Colon (tissue), 2 donors: ENCODE measurements around the gene POLE.

ENCODE experiments used
- FAIRE-seq: peaks from 2 replicates; lab custom pipeline; 2012; peaks lifted over from hg19 to GRCh38; lab: Jason Lieb, UNC
- donor health status: control.
- donor health status: control.

The POLE gene

DNA sequence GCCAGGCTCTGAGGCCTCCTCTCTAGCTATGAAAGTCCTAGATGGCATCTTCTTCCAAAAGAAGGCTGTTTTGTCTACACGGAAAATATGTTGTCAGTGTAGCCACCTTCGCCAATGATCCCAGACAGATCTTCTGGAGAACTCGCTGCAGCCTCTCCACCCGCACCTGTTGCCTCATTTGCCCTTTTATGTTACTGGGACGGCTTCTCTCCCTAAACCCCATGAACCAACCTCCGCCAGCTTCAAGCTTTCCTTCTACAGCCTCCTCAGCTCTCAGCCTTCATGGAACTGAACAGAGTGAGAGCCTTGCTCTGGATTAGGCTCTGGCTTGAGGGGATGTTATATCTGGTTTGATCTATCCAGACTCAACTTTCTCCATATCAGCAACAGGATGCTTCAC, 57.8 kb downstream of the POLE start:
- no peak for FAIRE-seq

- no peak for FAIRE-seq
These were observed 61.3 kb downstream of the POLE start for GRCh38 chr12:132625731-132626430.

DNA sequence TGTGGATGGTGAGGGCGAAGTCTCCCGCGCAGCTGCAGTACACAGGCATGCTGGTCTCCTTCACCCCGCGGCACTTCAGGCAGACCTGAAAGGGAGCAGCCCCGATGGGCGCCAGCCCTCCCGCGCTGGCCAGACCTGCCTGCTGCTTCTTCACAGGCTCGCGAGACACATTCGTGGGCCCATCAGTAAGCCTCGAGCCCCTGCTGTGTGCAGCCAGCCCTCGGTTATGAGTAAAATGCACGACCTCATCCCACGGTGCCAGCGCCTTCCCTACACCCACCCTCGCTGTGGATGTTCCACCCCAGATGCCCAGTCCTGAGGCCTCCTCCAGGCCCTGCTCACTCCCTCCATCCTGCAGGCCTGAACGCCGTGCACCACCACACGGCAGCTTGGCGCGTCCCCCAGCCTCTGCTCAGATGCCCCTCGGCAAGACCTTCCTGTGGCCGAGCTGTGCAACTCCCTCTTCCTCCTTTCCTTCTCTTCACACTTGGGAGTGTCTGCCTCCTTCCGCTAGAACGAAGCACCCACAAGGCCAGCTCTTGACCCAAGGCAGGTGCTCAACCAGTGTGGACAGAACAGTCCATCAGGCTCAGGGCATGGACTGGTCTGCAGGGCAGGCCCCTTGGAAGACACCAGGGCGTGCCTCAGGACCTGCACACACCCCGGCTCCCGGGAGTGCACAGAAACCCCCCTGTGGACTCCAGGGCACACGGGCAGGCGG, 62.1 kb downstream of the POLE start:
- FAIRE-seq = no peak

GRCh38 chr12:132624186-132624855, 62.8 kb downstream of the POLE start:
- FAIRE-seq = no peak

DNA sequence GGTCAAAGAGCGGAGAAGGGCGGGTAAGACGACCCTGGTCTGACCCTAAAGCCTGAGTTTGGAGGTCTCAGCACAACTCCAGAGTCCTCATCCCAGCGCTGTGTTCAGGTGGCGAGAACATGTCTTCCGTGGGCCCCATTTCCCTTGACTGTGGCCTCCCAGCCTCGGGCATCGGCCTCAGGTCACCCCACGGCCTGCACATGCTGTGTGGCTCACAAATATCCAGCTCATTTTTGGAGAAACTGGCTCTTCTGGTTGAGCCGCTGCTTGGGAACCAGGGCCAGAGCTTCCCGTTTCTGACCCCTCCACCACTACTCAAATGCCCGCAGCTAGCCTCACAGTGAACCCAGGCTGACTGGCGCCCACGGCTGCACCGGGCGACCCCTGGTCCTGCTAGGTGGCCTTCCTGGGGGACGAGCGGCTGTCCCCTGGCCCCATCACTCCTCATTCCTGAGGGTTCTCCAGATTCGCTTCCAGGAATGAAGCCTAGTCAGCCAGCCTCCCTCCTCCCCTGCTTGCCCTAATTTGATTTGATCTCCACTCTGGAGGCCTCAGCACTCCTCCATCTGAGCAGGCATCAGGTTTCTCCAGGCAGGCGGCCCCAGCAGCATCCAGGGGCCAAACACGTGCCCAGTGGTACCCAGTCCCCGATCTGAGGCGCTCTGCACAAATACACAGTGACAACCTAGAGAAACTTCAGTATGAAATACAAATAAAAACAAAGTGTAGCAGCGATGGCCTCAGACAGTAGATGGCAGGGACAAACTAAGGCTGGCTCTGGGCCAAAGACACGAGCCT, 63.9 kb downstream of the POLE start:
- FAIRE-seq = no peak

GRCh38 chr12:132622437-132623071, 64.6 kb downstream of the POLE start:
- no peak for FAIRE-seq

DNA sequence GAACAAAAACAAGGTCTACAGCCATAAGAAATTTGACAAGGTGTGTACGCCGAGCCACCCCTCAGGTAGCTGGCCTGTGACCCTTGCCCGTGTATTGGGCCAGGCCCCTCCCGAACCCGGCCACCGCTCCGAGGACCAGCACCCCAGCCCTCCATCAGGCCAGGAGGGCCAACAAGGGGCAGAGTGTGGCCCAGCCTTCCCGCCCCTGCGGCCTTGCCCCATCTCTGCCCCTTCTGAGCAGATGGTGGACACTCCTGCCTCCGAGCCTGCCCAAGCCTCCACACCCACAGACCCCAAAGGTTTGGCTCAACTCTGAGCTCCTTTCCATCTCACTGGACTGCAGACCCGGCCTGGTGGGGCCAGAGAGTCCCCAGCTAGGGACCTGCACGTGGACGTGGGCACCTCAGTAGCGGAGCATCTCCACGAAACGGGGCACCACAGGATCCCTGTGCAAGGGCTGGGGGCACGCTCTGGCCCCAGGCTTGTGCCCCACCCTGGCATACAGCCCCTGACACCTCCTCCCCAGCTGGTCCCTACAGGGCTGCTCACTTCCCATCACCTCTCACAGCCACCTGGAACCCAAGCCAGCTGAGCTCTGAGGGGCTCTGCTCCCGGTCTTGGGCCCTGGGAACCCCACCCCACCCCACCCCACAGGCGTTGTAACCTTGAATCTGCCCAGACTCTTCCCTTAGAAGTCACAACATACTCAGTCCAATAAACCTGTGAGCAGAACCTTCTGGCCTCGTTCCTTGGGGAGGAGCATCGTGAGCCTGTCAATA, 65.3 kb downstream of the POLE start:
- no peak for FAIRE-seq

DNA sequence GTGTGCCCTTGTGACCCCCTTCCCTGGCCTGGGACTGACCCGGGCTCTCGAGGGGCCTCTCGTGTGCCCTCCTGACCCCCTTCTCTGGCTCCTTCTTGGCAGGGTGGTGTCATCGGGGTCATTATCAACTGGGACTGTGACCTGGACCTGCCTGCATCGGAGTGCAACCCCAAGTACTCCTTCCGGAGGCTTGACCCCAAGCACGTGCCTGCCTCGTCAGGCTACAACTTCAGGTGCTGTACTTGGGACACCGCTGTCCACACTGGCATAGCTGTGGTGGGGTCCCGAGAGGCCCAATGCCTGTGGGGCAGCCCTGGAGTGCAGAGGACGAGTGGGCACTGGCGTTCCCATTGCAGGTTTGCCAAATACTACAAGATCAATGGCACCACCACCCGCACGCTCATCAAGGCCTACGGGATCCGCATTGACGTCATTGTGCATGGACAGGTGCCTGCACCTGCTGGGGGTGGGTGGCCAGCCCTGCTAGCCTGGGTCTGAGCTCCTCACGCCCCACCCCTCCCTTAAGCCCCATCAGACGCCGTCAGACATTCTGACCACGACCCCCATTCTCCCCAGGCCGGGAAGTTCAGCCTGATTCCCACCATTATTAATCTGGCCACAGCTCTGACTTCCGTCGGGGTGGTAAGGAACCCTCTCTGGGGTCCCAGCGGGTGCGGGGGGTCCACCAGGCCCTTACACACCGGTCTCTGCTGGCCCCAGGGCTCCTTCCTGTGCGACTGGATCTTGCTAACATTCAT, 66.1 kb downstream of the POLE start:
- FAIRE-seq = no peak

DNA sequence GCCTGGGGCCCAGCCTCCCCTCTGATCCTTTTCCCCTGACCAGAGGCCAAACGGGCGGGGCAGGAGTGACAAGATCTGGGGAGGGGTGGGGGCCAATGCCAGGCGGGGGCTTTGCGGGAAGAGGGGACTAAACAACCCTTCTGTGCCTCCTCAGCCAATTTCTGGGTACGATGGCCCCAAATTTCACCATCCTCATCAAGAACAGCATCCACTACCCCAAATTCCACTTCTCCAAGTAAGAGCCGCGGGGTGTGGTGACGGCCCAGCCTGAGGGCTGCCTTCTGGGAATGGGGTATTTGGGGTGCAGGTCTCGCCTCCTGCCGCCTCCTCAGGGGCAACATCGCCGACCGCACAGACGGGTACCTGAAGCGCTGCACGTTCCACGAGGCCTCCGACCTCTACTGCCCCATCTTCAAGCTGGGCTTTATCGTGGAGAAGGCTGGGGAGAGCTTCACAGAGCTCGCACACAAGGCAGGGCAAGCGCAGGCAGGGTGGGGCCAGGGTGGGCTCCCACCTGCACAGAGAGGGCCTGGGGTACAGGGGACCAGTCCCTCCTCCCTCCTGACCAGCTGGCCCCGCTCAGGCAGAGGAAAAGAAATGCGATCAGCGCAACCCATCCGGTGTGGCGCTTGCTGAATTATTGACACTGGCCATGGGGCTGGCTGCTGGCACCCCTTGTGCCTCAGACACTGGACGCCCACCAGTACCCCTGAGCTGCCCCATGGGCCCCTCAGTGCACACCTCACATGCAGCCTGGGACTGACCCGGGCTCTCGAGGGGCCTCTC, 66.8 kb downstream of the POLE start:
- no peak for FAIRE-seq

DNA sequence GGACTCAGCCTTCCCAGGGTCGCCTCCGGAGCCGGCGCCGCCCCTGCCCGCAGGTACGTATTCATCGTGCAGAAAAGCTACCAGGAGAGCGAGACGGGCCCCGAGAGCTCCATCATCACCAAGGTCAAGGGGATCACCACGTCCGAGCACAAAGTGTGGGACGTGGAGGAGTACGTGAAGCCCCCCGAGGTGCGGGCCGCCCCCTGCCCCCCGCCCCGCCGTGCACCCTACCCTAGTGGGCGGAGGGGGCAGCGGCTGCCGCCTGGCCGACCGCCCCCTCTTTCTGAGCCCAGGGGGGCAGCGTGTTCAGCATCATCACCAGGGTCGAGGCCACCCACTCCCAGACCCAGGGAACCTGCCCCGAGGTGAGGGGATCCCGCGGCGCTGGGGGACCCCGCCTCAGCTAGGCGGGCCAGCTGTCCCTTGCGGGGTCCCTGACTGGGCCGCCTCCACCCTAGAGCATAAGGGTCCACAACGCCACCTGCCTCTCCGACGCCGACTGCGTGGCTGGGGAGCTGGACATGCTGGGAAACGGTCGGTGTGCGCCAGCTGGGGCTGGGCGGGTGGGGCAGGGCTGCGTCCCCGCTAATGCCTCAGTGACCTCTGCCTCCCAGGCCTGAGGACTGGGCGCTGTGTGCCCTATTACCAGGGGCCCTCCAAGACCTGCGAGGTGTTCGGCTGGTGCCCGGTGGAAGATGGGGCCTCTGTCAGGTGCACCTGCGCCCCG, 67.6 kb downstream of the POLE start:
- no peak for FAIRE-seq

- no peak for FAIRE-seq
These were observed 68.1 kb downstream of the POLE start for GRCh38 chr12:132619071-132619385.

- FAIRE-seq = no peak
These were observed 68.5 kb downstream of the POLE start, which contains the start of gene P2RX2 for GRCh38 chr12:132618683-132619043. Gene P2RX2, plus strand, starts transcription at chr12:132618776. Its CDS starts 41 bp downstream, at chr12:132618817.

DNA sequence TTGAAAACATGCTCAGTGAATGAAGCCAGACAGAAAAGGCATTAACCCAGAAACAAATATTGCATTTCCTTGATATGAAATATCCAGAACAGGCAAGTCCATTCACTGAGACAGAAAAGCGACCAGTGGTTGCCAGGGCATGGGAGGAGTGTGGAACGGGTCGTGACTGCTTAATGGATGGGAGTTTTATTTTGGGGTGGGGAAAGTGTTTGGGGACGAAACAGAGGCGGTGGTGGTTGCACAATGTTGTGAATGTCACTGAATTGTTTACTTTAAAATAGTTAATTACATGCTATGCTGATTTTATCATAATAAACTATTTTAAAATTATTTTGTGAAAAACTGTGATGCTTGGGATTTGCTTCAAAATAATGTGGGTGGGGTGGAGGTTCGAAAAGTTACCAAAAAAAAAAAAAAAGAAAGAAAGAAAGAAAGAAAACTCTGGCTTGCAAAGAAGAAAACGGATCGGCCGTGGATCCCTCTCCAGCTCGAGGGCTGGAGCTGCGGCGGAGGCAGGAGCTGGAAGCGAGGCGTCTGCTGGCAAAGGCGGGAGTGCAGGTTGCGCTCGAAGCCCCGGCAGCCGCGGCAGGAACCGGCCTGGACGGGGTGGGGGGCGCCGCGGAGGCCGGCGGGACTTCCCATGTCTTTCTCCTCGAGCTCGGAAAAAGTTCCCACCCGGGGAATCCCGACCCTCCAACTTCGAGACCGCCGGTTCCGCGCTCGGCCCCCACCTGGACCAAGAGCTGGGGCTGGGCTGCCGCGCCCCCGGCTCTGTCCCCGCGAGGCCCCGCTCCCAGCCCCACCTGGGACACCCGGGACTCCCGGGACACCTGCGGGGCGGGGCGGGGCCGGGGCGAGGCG, 69.1 kb downstream of the POLE start:
- no peak for FAIRE-seq

DNA sequence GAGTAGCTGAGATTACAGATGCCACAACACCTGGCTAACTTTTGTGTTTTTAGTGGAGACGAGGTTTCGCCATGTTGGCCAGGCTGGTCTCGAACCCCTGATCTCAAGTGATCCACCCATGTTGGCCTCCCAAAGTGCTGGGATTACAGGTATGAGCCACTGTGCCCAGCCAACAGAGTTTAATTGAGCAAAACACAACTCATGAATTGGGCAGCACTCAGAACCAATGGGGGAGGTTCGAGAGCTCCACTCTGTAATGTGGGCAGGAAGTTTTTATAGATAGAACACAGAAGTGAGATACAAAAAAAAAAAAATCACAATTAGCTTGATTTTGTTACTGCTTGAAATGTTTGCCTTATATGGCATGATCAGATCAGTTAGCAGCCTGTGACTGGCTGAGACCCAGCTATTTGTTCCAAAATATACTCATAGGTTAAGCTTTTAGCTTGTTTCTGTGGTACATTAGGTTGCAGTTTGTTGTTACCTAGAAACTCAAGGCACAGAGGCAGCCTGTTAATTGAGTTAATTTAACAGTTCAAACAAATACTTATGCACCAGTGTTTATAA, 69.9 kb downstream of the POLE start:
- no peak for FAIRE-seq

DNA sequence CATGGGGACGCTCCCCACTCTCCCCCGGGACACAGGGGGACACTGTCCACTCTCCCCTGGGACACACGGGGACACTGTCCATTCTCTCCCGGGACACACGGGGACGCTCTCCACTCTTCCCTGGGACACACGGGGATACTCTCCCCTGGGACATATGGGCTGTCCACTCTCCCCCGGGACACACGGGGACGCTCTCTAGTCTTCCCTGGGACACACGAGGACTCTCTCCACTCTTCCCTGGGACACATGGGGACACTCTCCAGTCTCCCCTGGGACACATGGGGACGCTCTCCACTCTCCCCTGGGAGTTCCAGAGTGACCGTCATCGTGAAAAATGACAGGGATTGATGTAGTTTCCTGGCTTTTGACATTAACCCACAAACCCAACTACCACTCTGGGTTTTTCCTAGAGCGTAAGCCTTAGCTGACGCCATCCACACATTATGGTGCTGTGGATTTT, 71.5 kb downstream of the POLE start:
- no peak for FAIRE-seq

DNA sequence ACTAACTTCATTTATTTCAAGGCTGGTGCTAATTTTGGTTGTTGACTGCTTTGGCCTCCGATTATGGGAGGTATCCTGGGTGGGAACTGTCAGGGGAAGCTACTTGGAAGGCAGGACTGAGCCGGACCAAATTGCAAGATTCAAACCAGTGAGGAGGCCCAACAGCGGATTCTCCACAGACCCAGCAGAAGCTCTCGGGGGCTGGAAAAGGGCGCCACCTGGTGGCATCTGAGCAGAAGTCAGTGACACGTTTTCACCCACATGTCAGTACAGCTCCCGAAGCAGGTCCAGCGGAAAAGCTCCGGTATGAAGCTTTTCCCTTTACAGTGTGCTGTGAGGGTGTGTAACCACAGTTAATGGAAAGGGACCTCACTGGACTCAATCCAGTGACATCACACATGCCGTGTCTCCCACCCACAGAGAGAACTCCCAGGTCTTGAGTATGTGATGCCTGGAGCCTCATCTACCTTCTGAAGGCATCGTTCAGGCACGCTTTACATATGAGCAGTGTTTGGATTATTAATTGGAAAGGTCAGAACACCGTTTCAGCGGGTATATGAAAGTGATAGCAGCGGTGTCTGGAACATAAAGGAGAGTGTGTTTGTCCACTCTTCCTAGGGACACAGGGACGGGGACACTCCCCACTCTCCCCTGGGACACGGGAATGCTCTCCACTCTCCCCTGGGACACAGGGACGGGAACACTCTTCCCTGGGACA, 72.1 kb downstream of the POLE start:
- no peak for FAIRE-seq

DNA sequence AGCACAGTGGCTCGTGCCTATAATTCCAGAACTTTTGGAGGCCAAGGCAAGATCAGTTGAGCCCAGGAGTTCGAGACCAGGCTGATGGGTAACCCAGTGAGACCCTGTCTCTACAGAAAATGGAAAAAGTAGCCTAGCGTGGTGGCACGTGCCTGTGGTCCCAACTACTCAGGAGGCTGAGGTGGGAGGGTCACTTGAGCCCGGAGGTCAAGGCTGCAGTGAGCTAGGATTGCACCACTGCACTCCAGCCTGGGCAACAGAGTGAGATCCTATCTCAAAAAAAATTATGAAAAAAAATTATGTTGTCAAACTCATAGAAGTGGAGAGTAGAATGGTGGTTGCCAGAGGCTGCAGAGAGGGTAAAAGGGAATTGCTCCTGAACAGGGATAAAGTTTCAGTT, 73.1 kb downstream of the POLE start:
- FAIRE-seq = no peak
